GM18867 (cell line): Measurements from ENCODE around the gene JMJD6.

ENCODE experiments used
- ATAC-seq: cut with Tn5 transposase; IDR thresholded peaks from one replicate; pipeline ENCODE4 v1.9.1; 2021; ENCODE audit warnings: mild to moderate bottlenecking, moderate library complexity; ENCODE audit not compliant: unreplicated experiment

JMJD6 gene

DNA sequence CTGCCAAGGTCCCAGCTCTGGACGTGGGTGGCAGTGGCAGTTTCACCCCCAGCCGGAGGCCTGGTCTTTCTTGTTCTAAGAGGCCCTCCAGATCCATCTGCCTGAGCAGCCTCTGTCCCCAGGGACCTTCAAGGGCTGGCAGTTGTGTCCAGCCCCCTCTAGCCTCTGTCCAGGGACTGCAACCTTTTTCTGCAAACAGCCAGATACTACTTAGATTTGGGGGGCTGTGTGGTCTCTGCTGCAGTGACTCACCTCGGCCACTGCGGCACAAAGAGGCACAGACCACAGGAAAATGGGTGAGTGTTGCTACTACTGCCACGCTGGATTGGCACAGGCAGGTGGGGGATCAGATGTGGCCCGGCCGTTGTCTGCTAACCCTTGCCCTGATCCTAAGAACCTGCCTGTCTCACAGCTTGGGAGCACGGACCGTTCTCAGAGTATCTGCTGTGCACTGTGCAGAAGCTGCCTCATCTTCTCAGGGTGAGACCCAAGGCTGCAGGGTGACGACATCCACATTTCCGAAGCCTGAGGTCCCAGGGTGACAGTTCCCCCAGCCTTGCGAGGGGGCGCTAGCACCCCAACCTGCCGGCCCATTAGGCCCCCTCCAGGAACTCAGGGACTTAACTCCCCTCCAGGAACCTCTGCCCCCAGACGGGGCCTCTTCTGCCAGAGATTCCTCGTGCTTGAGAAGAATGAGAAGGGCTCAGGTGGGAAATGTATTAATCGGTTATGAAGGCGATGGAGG, 43.2 kb downstream of the JMJD6 start:
- no peak for ATAC-seq

DNA sequence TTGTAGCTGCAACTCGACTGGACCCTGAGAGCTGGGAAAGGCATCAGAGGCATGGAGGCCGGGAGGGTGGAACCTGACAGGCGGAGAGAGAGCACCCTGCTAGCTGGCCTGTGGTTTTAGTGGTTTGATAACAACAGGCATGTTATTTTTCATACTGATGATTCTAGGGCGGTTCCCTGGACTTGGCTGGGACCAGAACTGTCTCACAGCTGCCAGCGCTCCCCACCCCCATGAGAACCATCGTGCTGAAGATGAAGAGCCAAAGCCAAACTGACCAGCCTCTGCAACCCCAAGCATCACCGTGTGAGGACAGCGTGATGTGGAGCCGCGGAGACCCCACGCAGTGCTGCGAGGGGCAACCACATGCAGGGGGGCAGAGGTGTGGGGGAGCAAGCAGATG, 44.1 kb downstream of the JMJD6 start:
- ATAC-seq, result no peak

DNA sequence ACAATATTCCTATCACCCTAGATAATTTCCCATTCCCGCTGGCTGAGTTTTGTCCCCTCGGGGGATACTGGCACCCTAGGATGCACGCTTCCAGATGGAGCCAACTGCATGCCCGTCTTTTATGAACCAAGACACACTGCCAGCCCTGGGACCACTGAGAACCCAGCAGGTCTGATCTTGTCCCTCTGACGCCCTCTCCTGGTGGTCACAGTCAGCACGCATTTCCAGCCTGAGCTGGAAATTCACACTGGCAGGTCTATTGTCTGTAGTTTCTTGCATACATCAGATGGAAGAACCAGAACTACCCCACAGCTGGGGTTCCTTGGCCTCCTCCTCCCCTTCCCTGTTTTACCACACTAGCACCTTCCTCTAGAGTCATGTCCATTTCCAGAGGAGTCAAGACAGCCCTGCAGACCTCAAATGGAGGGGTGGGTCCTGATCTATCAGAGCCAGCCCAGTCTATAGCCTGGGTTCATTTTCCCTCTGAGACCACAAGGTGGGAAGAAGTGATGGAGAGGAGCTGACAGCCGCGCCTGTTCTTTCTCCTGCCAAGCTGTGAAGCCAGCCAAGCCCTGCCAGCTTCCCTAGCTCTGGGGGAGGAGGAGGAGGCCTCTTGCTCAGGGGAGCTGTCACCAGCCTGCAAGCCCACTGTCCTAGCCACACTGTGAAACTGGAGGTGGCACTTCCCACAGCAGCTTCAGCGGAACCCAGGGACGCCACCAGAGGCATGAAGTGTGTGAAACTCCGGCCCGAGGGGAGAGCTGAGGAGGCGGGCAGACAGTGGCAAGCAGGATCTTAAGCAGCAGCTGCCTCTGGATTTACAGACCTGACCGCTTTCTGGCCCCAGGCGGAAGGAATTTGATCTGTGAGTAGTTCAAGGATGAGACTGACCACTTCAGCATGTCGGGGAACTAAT, 44.9 kb downstream of the JMJD6 start:
- no peak for ATAC-seq

DNA sequence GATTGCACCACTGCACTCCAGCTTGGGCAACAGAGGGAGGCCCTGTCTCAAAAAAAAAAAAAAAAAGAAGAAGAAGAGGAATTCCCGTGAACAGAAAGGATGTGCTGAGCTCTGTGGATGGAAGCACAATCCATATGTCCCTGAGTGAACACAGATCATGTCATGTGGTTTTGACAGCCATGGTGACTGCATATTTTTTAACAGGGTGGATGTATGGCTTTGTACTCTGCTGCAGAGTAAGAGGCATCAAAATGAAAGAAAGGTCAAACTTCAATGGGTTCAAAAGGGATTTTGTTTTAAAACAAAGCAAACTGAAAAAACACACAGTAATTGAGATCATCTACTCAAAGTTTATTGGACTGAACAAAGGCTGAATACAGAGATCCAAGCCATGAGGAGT, 47.2 kb downstream of the JMJD6 start:
- ATAC-seq, result no peak

DNA sequence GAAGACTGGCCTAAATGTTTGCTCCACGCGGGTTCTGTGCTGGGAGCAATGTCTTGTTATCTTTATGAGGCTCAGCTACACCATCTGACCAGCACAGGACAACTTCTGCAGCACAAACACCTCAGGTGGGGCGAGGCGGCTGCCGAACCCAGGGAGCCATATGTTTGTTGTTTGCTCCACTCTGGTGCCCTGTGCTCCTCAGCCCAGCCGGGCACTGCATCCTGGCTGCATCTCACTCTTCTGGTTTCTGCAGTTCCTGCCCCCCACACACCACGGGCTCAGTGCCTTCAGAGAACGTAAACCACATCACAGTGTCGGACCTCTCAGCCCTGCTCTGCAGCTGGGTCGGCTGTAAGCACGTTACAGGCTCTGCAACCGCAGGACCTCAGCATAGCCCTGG, 48.1 kb downstream of the JMJD6 start:
- ATAC-seq, result no peak

DNA sequence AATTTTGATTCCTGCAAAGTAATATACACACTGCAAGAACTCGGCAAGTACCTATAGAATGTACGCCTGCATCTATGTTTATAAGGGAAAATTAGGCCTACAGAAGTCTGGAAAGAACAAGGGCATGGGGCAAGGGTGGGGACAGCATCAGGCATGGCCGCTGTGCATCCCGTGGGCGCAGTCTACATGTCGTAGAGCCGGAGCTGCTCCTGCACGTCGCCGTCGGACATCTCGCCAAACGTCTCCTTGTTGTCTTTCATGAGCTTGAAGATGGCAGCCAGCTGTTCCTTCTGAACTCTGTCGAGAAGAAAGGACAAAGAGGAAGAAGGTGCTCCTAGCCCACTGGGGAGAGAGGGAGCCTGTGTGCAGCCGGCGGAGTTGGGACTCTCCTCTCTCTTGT, 49.0 kb downstream of the JMJD6 start:
- ATAC-seq, result no peak

DNA sequence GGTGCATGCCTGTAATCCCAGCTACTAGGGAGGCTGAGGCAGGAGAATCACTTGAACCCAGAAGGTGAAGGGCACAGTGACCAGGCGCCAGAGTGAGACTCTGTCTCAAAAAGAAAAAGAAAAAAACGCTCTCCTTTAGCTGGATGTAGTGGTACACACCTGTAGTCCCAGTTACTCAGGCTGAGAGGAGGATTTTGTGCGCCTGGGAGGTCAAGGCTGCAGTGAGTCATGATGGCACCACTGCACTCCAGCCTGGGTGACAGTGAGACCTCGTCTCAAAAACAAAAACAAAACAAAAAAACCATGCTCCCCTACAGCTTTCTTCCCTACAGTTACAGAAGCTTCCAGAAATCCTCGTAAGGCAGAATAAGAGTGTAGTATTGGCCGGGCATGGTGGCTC, 49.8 kb downstream of the JMJD6 start:
- ATAC-seq, result no peak

DNA sequence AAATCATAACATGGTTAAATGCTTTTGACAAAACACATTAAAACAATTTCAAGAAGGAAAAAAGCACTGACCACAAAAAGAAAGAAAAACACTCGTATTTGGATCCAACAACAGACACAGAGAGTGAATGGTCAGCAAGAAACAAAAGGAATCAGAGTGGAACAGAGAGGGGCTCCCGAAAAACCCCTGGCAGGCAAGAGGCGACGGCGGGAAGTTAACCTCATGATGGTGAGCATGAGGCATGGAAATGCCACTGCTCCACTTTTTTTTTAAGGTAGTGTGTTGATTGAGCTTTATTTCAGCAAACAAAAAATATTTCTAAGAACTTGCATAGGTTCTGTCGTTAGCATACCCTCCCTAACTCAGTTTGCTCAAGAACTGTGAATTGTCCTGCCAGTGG, 50.8 kb downstream of the JMJD6 start:
- no peak for ATAC-seq

DNA sequence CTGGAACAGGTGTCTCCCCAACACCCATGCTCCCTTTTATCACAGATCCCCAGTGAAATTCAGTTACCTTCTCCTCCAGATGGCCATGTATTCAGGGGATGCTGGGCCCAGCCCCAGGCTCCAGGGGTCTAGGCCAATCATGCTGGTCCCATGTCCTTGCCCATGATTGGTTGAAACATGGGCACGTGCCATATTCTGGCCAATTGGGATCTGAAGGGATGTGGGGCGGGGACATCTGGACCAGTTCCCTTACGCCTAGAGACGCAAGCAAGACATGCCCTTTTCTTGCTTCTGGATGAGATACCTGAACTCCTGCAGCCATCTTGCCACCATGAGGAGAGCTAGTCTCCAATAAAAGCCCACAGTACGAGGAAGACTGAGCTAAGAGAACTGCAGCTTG, 51.8 kb downstream of the JMJD6 start:
- ATAC-seq, result no peak

DNA sequence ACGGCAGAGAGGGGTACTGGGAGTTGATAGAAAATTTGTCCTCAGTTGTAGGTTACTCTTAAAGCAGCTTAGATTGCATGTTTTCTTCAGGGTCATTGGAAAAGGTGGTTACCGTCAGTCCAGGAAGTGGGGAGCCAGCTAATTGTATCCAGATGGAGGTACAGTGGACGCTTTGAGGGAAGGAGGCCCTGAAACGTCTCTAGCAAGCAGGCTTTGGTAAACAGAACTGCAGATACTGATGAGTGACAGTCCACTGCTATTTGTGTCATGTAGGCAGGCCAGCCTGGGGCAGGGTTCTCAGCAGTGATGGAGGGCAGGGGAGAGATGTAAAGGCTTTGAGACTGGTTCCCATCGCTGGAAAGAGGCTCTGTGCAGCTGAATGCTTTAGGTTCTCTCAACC, 52.7 kb downstream of the JMJD6 start:
- no peak for ATAC-seq

DNA sequence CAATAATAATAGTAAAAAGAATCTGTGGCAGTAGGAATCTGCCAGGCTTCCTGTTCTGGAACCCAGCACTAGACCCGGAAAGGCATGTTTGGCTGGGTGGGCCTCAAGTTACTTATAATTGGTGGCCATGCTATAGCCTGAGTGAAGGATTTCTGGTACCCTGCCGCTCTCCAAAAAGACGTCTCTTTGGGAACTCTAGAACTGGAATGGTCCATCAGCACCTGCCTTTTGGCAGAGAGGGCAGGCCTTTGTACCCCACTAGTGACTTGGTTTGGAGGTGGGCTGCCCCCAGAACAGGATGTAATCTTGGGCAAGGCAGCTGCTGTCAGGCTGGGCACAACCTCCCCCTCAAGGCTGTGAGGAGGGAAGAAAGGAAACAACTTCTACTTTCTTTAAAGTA, 53.5 kb downstream of the JMJD6 start:
- ATAC-seq, result no peak

DNA sequence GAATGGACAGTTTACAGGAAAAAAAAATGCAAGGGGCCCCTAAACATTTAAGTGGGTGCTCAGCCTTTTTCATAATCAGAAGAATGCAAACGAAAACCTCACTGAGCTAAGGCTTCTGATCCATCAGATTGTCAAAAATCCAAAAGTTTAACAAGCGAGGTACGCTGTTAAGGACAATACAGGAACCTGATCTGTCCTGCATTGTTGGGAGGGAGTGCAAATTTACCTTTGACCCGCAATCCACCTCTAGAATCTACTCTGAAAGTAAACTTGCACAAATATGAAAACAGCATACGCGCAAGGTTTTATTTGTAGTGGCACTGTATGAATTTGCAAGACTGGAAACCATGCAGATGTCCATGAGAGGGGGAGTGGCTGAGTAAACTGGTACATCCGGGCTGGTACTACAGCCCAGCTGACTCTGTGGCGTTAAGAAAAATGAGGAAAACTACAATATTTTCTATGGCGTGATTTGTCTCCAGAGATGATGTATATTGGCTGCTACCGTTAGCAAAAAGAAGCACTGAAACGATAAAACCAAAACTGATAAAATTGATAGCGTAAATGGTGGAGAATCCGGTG, 54.0 kb downstream of the JMJD6 start:
- ATAC-seq, result no peak

DNA sequence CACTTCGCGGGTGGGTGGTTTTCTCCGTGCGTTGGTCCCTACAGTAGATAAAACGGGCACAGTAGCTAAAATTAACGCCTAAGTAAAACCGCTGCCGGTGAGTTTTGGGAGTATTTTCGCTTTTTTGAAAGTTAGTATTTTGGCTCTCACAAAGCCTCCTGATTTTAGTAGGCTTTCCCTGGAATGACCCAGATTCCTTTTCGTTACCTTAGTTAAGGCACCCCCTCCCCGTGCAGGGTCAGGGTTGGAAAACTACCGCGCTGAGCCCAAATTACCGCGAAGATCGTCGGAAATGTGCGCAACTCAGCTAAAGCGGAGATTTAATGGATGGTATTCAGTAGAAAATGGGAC, 54.5 kb downstream of the JMJD6 start:
- ATAC-seq, result no peak

DNA sequence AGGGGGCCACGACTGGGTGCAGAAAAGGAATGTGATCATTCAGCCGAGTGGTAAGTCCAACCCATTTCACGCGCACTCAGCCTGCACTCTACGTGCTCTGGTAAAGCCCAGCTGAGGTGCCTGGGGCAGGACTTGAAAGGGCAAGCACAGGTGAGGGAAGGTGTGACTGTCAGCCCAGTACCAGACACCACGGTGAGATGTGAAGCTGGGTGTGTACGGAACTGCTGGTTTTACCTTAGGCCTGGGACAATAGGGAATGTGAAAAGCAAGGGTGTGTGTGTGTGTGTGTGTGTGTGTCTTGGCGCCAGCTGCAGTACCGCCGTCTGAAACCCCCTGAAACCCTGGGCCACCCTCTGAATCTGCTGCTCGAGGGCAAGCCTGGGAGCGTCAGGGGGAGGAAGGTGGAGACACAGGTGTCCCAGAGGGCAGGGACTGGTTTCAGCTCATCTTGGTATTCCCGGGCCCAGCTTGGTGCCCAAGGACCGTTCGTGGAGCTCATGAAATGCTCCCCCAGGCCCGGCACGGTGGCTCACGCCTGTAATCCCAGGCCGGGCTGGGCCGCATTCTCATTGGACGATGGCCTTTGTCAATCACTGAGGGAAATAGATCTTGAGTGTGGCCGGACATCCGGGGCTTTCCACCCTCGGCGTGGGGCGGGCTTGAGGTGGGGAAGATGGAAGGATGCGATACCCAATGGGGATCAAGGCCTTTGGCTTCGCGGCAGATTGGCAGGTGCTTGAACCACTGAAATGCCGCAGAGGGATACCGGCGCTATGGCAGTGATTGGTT, 55.1 kb downstream of the JMJD6 start:
- ATAC-seq, result peak; percentile 99

DNA sequence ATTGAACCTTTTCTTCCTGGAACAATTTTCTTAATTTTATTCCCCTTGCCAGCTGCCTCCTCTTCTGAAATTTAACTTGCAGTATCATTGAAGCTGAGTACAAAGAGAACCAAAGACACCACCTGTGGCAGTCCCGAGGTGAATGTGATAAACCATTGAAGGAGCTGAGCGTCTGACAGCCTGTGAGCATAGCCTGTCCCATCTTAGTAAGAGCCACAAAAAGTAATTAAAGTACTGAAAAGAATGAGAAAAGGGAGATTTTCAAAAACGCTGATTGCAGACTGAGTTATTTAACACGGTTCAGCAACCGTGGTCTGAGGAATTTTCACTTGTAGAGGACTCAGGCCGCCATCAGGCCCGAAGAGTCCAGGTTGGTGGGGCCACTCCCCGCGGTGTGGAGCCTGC, 55.7 kb downstream of the JMJD6 start:
- ATAC-seq, result no peak

DNA sequence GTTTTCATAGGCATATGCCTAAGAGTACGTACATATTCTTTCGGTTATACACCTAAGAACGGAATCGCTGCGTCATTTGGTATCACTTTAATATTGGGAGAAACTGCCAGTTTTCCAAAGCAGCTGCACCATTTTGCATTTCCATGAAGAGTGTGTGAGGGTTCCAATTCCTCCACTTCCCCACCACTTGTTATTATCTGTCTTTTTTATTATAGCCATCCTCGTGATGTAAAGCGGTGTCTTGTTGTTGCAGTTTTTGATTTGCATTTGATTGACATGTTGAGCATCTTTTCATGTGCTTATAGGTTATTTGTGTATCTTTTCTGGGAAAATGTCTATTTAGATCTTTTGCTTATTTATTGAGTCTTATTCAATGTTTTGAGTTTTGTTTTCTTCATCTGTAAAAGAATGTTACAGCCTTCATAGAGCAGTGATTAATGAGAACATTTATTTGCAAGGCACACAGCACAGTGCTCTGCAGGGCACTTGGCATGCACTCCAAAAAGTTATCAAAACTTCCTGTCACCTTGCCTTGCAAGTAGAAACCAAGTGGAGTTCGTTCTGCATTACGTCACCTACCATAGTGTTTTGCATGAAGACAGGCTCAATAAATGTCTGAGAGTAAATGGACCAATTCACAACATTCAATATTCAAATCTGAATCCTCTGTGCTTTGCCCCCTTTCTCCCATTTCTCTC, 56.2 kb downstream of the JMJD6 start:
- ATAC-seq, result no peak
